Activated CD4-positive, alpha-beta T cell treated with anti-CD3 and anti-CD28 coated beads, Interleukin-2, amount 10 ng/mL, durations not matched to agents 7 days and 5 days (primary cell): ENCODE data around the gene MDGA2. TPM values are rescaled to one million over a fixed set of nuclear protein-coding genes. Genes with fewer than 3 reads are reported as not detected.
"Not testable (repeated sequence)": the region's sequence is repeated elsewhere in the genome, so short reads cannot be mapped to it uniquely, and the experiment has no call there.

Experiments
- CTCF ChIA-PET: fragments of 350-600 bp; sonication (Branson Sonifier 250); formaldehyde crosslinking; loops from one replicate; lab custom pipeline; 2021; ENCODE audit warnings: antibody characterized with exemption; lab: Charles Lee
- POLR2A ChIA-PET: fragments of 350-600 bp; sonication (Branson Sonifier 250); formaldehyde crosslinking; loops from one replicate; lab custom pipeline; 2021; ENCODE audit warnings: antibody characterized with exemption; lab: Charles Lee
- DNase-seq: peaks from one replicate; pipeline ENCODE4 v3.0.0-alpha.2; 2020
- H3K27ac Mint-ChIP-seq: one replicate; pipeline ENCODE4 v1.8.0; 2021; ENCODE audit warnings: mild to moderate bottlenecking, moderate library complexity, mixed read lengths
- H3K27me3 Mint-ChIP-seq: one replicate; pipeline ENCODE4 v1.8.0; 2021; ENCODE audit warnings: mixed read lengths
- H3K36me3 Mint-ChIP-seq: one replicate; pipeline ENCODE4 v1.8.0; 2021; ENCODE audit warnings: low read depth, mixed read lengths
- H3K4me1 Mint-ChIP-seq: one replicate; pipeline ENCODE4 v1.8.0; 2021; ENCODE audit warnings: mixed read lengths
- H3K4me3 Mint-ChIP-seq: one replicate; pipeline ENCODE4 v1.8.0; 2021; ENCODE audit warnings: mild to moderate bottlenecking, moderate library complexity, mixed read lengths
- H3K9me3 Mint-ChIP-seq: one replicate; pipeline ENCODE4 v1.8.0; 2021; ENCODE audit warnings: mixed read lengths
- total RNA-seq, 2 experiments: library from RNA; stranded (reverse); gene quantifications; one replicate each; pipeline ENCODE4 v1.2.3, GENCODE V29; 2021

MDGA2 gene
- total RNA-seq, 2 experiments from 2014 or later: not detected

GRCh38 chr14:47179906-47180305 lies 495.5 kb downstream of the MDGA2 start:
- H3K27ac Mint-ChIP-seq: no peak overlapping the region
- CTCF ChIA-PET: no interaction called here
- H3K4me1 Mint-ChIP-seq: no peaks in the 10 kb centered on the region
- POLR2A ChIA-PET: no interaction called here
- H3K4me3 Mint-ChIP-seq: no peak overlapping the region
- DNase-seq: no peak
- no peaks in the 10 kb centered on the region for H3K27me3 Mint-ChIP-seq
- H3K36me3 Mint-ChIP-seq: no peaks in the 10 kb centered on the region
- peaks cover 2% of the 10 kb centered on the region for H3K9me3 Mint-ChIP-seq

GRCh38 chr14:47171896-47172295 lies 503.5 kb downstream of the MDGA2 start:
- CTCF ChIA-PET, H3K4me3 Mint-ChIP-seq, H3K27me3 Mint-ChIP-seq, H3K9me3 Mint-ChIP-seq, POLR2A ChIA-PET, H3K4me1 Mint-ChIP-seq, DNase-seq, H3K36me3 Mint-ChIP-seq, H3K27ac Mint-ChIP-seq: not testable (repeated sequence)

GRCh38 chr14:47167402-47167801 lies 508.0 kb downstream of the MDGA2 start:
- no peak for DNase-seq
- H3K4me1 Mint-ChIP-seq: no peaks in the 10 kb centered on the region
- H3K9me3 Mint-ChIP-seq: peaks cover 2% of the 10 kb centered on the region
- H3K27ac Mint-ChIP-seq: no peak overlapping the region
- H3K36me3 Mint-ChIP-seq: no peaks in the 10 kb centered on the region
- POLR2A ChIA-PET: no interaction called here
- CTCF ChIA-PET: no interaction called here
- no peaks in the 10 kb centered on the region for H3K27me3 Mint-ChIP-seq
- H3K4me3 Mint-ChIP-seq: no peak overlapping the region

- Mint-ChIP-seq H3K4me1 (no peaks in the 10 kb centered on the region), H3K9me3 (peaks cover 3% of the 10 kb centered on the region), H3K4me3 (no peak overlapping the region), H3K36me3 (no peaks in the 10 kb centered on the region), H3K27ac (no peak overlapping the region), H3K27me3 (no peaks in the 10 kb centered on the region)
- DNase-seq: no peak
- ChIA-PET POLR2A (no interaction called here), CTCF (no interaction called here)
These were observed 520.0 kb downstream of the MDGA2 start for GRCh38 chr14:47155395-47155794.

- no peak for DNase-seq
- Mint-ChIP-seq H3K4me3 (no peak overlapping the region), H3K4me1 (no peaks in the 10 kb centered on the region), H3K27ac (no peak overlapping the region), H3K27me3 (no peaks in the 10 kb centered on the region), H3K9me3 (peaks cover under 1% of the 10 kb centered on the region), H3K36me3 (no peaks in the 10 kb centered on the region)
- POLR2A ChIA-PET: no interaction called here
- CTCF ChIA-PET: no interaction called here
These were observed 521.1 kb downstream of the MDGA2 start for GRCh38 chr14:47154276-47154797.

GRCh38 chr14:47153746-47154145 lies 521.7 kb downstream of the MDGA2 start:
- DNase-seq: no peak
- no peaks in the 10 kb centered on the region for H3K36me3 Mint-ChIP-seq
- no peaks in the 10 kb centered on the region for H3K9me3 Mint-ChIP-seq
- ChIA-PET CTCF (no interaction called here), POLR2A (no interaction called here)
- no peak overlapping the region for H3K27ac Mint-ChIP-seq
- H3K4me3 Mint-ChIP-seq: no peak overlapping the region
- H3K27me3 Mint-ChIP-seq: no peaks in the 10 kb centered on the region
- no peaks in the 10 kb centered on the region for H3K4me1 Mint-ChIP-seq

- Mint-ChIP-seq H3K27me3 (no peaks in the 10 kb centered on the region), H3K4me3 (no peak overlapping the region), H3K36me3 (no peaks in the 10 kb centered on the region), H3K4me1 (no peaks in the 10 kb centered on the region), H3K27ac (no peak overlapping the region), H3K9me3 (no peaks in the 10 kb centered on the region)
- ChIA-PET CTCF (no interaction called here), POLR2A (no interaction called here)
- no peak for DNase-seq
These were observed 525.1 kb downstream of the MDGA2 start for GRCh38 chr14:47150267-47150666.

GRCh38 chr14:47149326-47149725 lies 526.1 kb downstream of the MDGA2 start:
- H3K4me1 Mint-ChIP-seq: no peaks in the 10 kb centered on the region
- H3K27me3 Mint-ChIP-seq: no peaks in the 10 kb centered on the region

GRCh38 chr14:47148686-47149085 lies 526.7 kb downstream of the MDGA2 start:
- H3K4me3 Mint-ChIP-seq: no peak overlapping the region
- no peaks in the 10 kb centered on the region for H3K36me3 Mint-ChIP-seq
- DNase-seq: no peak
- no peaks in the 10 kb centered on the region for H3K9me3 Mint-ChIP-seq
- CTCF ChIA-PET: no interaction called here
- POLR2A ChIA-PET: no interaction called here
- H3K27ac Mint-ChIP-seq: no peak overlapping the region
- H3K4me1 Mint-ChIP-seq: no peaks in the 10 kb centered on the region
- no peaks in the 10 kb centered on the region for H3K27me3 Mint-ChIP-seq

More at GRCh38 chr14:47149326-47149725, 526.1 kb downstream of the MDGA2 start:
- Mint-ChIP-seq H3K36me3 (no peaks in the 10 kb centered on the region), H3K4me3 (no peak overlapping the region), H3K27ac (no peak overlapping the region), H3K9me3 (no peaks in the 10 kb centered on the region)
- no peak for DNase-seq
- ChIA-PET POLR2A (no interaction called here), CTCF (no interaction called here)

GRCh38 chr14:47120645-47121044 lies 554.8 kb downstream of the MDGA2 start:
- POLR2A ChIA-PET: no interaction called here
- Mint-ChIP-seq H3K27me3 (no peaks in the 10 kb centered on the region), H3K36me3 (no peaks in the 10 kb centered on the region), H3K9me3 (no peaks in the 10 kb centered on the region), H3K4me1 (no peaks in the 10 kb centered on the region), H3K27ac (no peak overlapping the region), H3K4me3 (no peak overlapping the region)
- DNase-seq: no peak
- CTCF ChIA-PET: no interaction called here

GRCh38 chr14:47103771-47104170 lies 571.6 kb downstream of the MDGA2 start:
- no peak overlapping the region for H3K4me3 Mint-ChIP-seq

GRCh38 chr14:47102472-47102871 lies 572.9 kb downstream of the MDGA2 start:
- no peak overlapping the region for H3K27ac Mint-ChIP-seq
- no peaks in the 10 kb centered on the region for H3K27me3 Mint-ChIP-seq
- H3K9me3 Mint-ChIP-seq: no peaks in the 10 kb centered on the region
- no peak overlapping the region for H3K4me3 Mint-ChIP-seq
- H3K36me3 Mint-ChIP-seq: no peaks in the 10 kb centered on the region
- ChIA-PET CTCF (no interaction called here), POLR2A (no interaction called here)
- no peaks in the 10 kb centered on the region for H3K4me1 Mint-ChIP-seq
- DNase-seq: no peak

More at GRCh38 chr14:47103771-47104170, 571.6 kb downstream of the MDGA2 start:
- ChIA-PET CTCF (no interaction called here), POLR2A (no interaction called here)
- Mint-ChIP-seq H3K27ac (no peak overlapping the region), H3K27me3 (no peaks in the 10 kb centered on the region), H3K4me1 (no peaks in the 10 kb centered on the region), H3K36me3 (no peaks in the 10 kb centered on the region), H3K9me3 (no peaks in the 10 kb centered on the region)
- no peak for DNase-seq

GRCh38 chr14:47085678-47086077 lies 589.7 kb downstream of the MDGA2 start:
- no peaks in the 10 kb centered on the region for H3K27me3 Mint-ChIP-seq
- H3K4me3 Mint-ChIP-seq: no peak overlapping the region
- no peaks in the 10 kb centered on the region for H3K9me3 Mint-ChIP-seq
- ChIA-PET POLR2A (no interaction called here), CTCF (no interaction called here)
- no peaks in the 10 kb centered on the region for H3K36me3 Mint-ChIP-seq
- no peak overlapping the region for H3K27ac Mint-ChIP-seq
- H3K4me1 Mint-ChIP-seq: no peaks in the 10 kb centered on the region
- no peak for DNase-seq

- no peaks in the 10 kb centered on the region for H3K4me1 Mint-ChIP-seq
These were observed 610.1 kb downstream of the MDGA2 start for GRCh38 chr14:47065326-47065725.

More at GRCh38 chr14:47065326-47065725, 610.1 kb downstream of the MDGA2 start:
- H3K4me3 Mint-ChIP-seq: no peak overlapping the region
- no peaks in the 10 kb centered on the region for H3K9me3 Mint-ChIP-seq
- H3K27ac Mint-ChIP-seq: no peak overlapping the region
- no peak for DNase-seq
- H3K36me3 Mint-ChIP-seq: no peaks in the 10 kb centered on the region
- no peaks in the 10 kb centered on the region for H3K27me3 Mint-ChIP-seq
- ChIA-PET CTCF (no interaction called here), POLR2A (no interaction called here)
